HUES6 (cell line): ENCODE results near the gene C10orf120.

Experiments
- H3K27ac ChIP-seq: 2 replicates; pipeline ENCODE4 v1.7.0; 2013; ENCODE audit warnings: low read depth, mild to moderate bottlenecking, low read length, inconsistent platforms
- H3K27me3 ChIP-seq: 2 replicates; pipeline ENCODE4 v1.6.1; 2013; ENCODE audit warnings: low read length; ENCODE audit not compliant: control insufficient read depth, insufficient read depth
- H3K36me3 ChIP-seq: 2 replicates; pipeline ENCODE4 v1.6.1; 2013; ENCODE audit warnings: low read length; ENCODE audit not compliant: control insufficient read depth, insufficient read depth
- H3K4me1 ChIP-seq: 2 replicates; pipeline ENCODE4 v1.6.1; 2013; ENCODE audit warnings: low read length; ENCODE audit not compliant: control insufficient read depth, insufficient read depth
- H3K4me3 ChIP-seq: 2 replicates; pipeline ENCODE4 v1.5.1; 2013; ENCODE audit warnings: low read depth, low read length
- H3K9ac ChIP-seq: one replicate; pipeline ENCODE4 v1.6.1; 2013; ENCODE audit warnings: mild to moderate bottlenecking, low read length
- H3K9me3 ChIP-seq: 2 replicates; pipeline ENCODE4 v1.6.1; 2013; ENCODE audit warnings: low read depth, low read length; ENCODE audit not compliant: control insufficient read depth, insufficient read depth

The C10orf120 gene

DNA sequence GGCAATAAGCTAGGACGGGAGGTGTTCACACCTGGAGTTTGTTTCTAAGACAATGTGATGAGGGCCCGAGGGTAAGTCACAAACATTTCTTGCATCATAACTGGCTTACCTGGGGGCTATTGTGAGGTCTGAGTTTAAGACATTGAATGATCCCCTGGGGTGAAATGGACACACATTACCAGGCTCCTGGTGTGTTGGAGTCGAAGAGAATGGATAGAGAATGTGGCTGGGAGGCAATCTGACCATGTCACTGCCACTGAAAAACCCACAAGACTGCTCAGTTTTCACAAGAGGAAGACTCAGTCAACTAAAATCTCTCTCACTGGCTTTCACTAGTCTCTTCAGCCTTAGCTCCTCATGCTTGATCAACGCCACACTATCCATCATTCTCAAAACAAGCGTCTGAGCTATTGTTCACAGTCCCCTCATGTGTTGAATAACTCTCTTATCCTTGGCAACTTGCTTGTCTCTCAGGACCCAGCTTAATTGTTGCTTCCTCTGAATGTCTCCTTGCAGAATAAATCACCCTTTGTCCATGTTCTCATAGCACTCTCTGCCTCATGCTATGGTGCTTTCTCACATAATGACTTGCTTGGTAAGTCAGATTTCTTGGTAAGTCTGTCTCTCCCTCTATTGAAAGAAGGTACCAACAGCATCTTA is at the start of gene C10orf120:
Gene C10orf120, minus strand, starts transcription at position 51 of the 660 bp plus-strand sequence. CDS start 56 bp downstream, outside the sequence.
- no peaks in the 10 kb centered on the region; the same call in 1 of the 2 replicates for H3K27me3 ChIP-seq
- no peaks in the 10 kb centered on the region for H3K9me3 ChIP-seq
- no peak within 1 kb of the TSS for H3K27ac ChIP-seq
- no peaks in the 10 kb centered on the region for H3K36me3 ChIP-seq
- no peaks in the 10 kb centered on the region for H3K4me1 ChIP-seq
- H3K9ac ChIP-seq: no peak within 1 kb of the TSS
- H3K4me3 ChIP-seq: no peak within 1 kb of the TSS

DNA sequence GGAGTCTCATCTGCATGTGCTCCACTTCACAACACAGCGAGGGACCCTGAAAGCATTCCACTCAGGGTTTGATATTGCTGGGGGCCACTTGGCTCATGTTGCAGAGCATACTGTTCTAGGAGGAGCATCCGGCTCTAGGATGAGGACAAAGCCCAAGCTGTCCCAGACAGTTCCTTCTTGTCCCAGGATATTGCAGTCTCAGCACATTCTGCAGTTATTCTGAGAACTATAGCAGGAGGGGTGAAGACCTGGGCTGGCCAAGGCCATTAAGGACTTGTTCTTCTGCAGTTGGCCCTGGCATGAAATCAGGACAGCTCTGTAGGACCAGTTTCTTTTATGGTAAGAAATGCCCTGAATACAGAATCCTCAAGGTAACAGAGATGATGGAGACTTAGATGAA is 48.9 kb upstream of the C10orf120 start:
- Histone ChIP-seq H3K9me3 (no peaks in the 10 kb centered on the region), H3K27ac (no peak overlapping the region), H3K4me3 (no peak overlapping the region), H3K36me3 (no peaks in the 10 kb centered on the region), H3K9ac (no peak overlapping the region), H3K4me1 (no peaks in the 10 kb centered on the region), H3K27me3 (no peaks in the 10 kb centered on the region)

GRCh38 chr10:122746408-122746807 is 46.8 kb upstream of the C10orf120 start:
- no peak overlapping the region for H3K4me3 ChIP-seq
- H3K36me3 ChIP-seq: no peaks in the 10 kb centered on the region
- no peaks in the 10 kb centered on the region for H3K4me1 ChIP-seq
- H3K9me3 ChIP-seq: no peaks in the 10 kb centered on the region
- H3K27ac ChIP-seq: no peak overlapping the region
- no peaks in the 10 kb centered on the region for H3K27me3 ChIP-seq
- H3K9ac ChIP-seq: no peak overlapping the region

DNA sequence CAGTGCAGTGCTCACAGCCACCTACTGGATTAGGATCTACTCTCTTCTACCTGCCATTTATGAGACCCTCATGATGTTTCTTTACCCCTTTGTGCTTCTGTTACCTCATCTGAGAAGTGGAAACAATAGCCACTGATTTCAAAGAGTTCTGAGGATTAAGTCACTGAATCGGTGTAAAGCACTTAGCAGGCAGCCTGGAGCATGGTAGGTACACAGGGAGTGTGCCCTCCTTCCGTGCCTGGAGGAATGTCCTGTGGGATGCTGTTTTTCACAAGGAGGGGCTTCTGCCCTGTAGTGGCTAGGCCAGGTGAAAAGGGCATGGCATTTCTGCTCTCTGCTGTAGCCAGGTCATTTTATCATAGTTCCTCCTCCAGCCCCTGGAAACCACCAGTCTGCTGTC is 44.6 kb upstream of the C10orf120 start:
- Histone ChIP-seq H3K27me3 (no peaks in the 10 kb centered on the region), H3K27ac (no peak overlapping the region), H3K4me3 (no peak overlapping the region), H3K9me3 (0 out of 2 replicates have a peak, but pooled peaks cover 2% of the 10 kb centered on the region), H3K36me3 (no peaks in the 10 kb centered on the region), H3K9ac (no peak overlapping the region), H3K4me1 (no peaks in the 10 kb centered on the region)

- Histone ChIP-seq H3K4me1 (no peaks in the 10 kb centered on the region), H3K27me3 (no peaks in the 10 kb centered on the region), H3K9me3 (0 out of 2 replicates have a peak, but pooled peaks cover 2% of the 10 kb centered on the region), H3K27ac (no peak overlapping the region), H3K9ac (no peak overlapping the region), H3K4me3 (no peak overlapping the region), H3K36me3 (no peaks in the 10 kb centered on the region)
These were observed 41.0 kb upstream of the C10orf120 start for GRCh38 chr10:122740640-122741039.

GRCh38 chr10:122738031-122738430 is 38.4 kb upstream of the C10orf120 start:
- Histone ChIP-seq H3K9me3 (0 out of 2 replicates have a peak, but pooled peaks cover 2% of the 10 kb centered on the region), H3K9ac (no peak overlapping the region), H3K4me3 (no peak overlapping the region), H3K27ac (no peak overlapping the region), H3K27me3 (no peaks in the 10 kb centered on the region), H3K36me3 (no peaks in the 10 kb centered on the region), H3K4me1 (peaks cover 7% of the 10 kb centered on the region; the same call in 1 of the 2 replicates)

DNA sequence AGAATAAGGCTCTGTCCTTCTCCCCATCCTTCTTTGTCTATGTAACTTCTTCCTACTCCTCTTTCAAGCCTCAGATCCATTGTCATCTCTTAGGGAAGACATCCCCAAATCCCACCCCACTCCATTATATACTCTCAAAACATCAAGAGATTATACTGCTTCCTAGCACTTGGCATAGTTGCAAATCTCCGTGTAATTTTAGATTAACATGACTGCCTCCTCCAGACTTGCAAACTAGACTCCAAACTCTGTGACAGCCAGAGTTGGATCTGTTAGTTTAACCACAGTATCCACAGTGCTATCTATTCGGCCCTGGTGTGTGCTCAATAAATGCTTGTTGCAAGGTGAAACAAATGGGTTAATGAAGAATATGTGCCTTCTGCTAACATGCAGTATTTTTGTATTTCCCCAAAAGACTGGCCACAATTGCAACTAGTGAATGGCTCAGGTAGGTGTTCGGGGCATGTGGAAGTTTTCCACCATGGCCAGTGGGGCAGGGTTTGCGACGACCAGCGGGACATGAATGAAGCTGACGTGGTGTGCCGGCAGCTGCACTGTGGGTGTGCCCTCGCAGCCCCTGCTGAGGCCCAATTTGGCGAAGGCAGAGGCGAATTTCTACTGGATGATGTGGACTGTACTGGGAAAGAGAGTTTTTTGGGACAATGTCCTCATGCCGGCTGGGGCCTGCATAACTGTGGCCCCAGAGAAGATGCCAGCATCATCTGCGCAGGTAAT is 34.5 kb upstream of the C10orf120 start:
- Histone ChIP-seq H3K9ac (no peak overlapping the region), H3K4me3 (no peak overlapping the region), H3K27me3 (no peaks in the 10 kb centered on the region), H3K36me3 (no peaks in the 10 kb centered on the region), H3K27ac (no peak overlapping the region), H3K4me1 (peaks cover 10% of the 10 kb centered on the region; the same call in 1 of the 2 replicates), H3K9me3 (no peaks in the 10 kb centered on the region)

DNA sequence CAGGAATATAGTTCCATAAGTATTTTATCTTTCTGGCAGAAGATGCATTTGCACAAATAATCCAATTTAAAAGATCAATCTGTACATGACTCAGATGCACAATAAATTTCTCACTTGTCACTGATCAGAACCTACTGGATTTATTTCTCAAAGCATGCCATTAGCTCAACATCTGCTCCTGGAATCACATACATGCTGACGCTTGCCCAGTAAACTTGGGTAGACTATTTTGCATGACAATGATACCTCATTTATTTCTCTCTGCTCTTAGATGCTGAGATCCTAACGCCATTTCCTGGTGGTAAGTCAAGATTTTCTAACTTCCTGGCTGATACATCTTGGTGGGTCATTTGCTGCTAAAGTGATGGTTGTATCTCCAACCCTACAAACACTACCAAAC is 33.8 kb upstream of the C10orf120 start:
- no peaks in the 10 kb centered on the region for H3K9me3 ChIP-seq
- no peak overlapping the region for H3K9ac ChIP-seq
- peaks cover 10% of the 10 kb centered on the region; the same call in 1 of the 2 replicates for H3K4me1 ChIP-seq
- H3K36me3 ChIP-seq: no peaks in the 10 kb centered on the region
- no peaks in the 10 kb centered on the region for H3K27me3 ChIP-seq
- no peak overlapping the region for H3K27ac ChIP-seq
- no peak overlapping the region for H3K4me3 ChIP-seq

DNA sequence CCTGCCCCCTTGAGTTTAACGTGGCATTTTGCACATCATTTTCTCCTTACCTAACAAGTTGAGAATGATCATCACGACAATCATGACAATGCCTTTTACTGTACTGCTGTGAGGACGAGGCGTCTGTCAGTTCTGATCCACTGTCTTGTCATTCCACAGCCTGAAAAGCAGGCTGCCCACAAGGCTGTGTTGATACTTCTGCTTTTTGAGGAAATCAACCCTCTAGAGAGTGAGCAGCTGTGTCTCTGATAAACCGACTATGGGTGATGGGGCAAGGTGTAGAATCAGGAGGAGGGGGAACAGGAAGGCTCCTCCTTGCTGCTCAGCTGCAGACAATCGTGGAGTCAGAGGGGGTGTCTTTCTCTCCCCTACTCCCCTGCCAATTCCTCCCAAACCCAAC is 30.6 kb upstream of the C10orf120 start:
- Histone ChIP-seq H3K9ac (no peak overlapping the region), H3K36me3 (no peaks in the 10 kb centered on the region), H3K27ac (no peak overlapping the region), H3K9me3 (no peaks in the 10 kb centered on the region), H3K27me3 (no peaks in the 10 kb centered on the region), H3K4me3 (no peak overlapping the region), H3K4me1 (peaks cover 10% of the 10 kb centered on the region; the same call in 1 of the 2 replicates)

DNA sequence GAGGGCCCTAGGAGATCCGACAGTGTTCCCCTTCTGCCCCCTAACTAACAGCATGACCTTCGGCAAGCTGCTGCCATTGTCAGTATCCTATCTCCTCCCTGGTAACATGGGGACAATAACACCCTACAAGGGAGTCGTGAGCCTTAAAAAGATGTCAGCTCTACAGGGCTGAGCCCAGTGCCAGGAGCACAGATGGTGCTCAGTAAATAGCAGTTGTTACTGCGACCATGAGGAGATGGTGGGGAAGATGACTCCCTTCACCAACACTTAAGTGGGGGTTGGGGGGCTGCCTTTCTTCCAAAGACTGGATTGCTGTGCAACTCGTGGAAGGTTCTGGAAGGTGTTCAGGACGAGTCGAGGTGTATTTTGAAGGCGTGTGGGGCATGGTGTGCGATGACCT is 29.5 kb upstream of the C10orf120 start:
- Histone ChIP-seq H3K9ac (no peak overlapping the region), H3K9me3 (no peaks in the 10 kb centered on the region), H3K4me1 (peaks cover 10% of the 10 kb centered on the region; the same call in 1 of the 2 replicates), H3K36me3 (no peaks in the 10 kb centered on the region), H3K27me3 (no peaks in the 10 kb centered on the region), H3K4me3 (no peak overlapping the region), H3K27ac (no peak overlapping the region)

- no peaks in the 10 kb centered on the region for H3K36me3 ChIP-seq
- no peak overlapping the region for H3K9ac ChIP-seq
- H3K4me1 ChIP-seq: peaks cover 3% of the 10 kb centered on the region; the same call in 1 of the 2 replicates
- no peak overlapping the region for H3K4me3 ChIP-seq
- H3K27me3 ChIP-seq: 0 out of 2 replicates have a peak, but pooled peaks cover 5% of the 10 kb centered on the region
- no peak overlapping the region for H3K27ac ChIP-seq
- no peaks in the 10 kb centered on the region for H3K9me3 ChIP-seq
These were observed 27.8 kb upstream of the C10orf120 start for GRCh38 chr10:122727426-122727825.
